HEK293 (cell line): ENCODE results near the gene CAMK2D.
A peak's percentile ranks its signal among the peaks of the same experiment; 100 is the strongest.

ENCODE experiments used
- CTCF ChIA-PET: fragments of 350-600 bp; formaldehyde crosslinking; extraction: SDS; loops from one replicate; lab custom pipeline; 2021; ENCODE audit warnings: antibody characterized with exemption; lab: Yijun Ruan, JAX
- POLR2A ChIA-PET: fragments of 300-600 bp; formaldehyde crosslinking; extraction: SDS; loops from one replicate; lab custom pipeline; 2020; ENCODE audit warnings: antibody characterized with exemption, inconsistent platforms; lab: Yijun Ruan, JAX
- H3K27ac ChIP-seq: fragments of 200-500 bp; sonication (Bioruptor generic); 2 replicates; pipeline ENCODE4 v1.5.1; 2014; ENCODE audit warnings: low read depth, low read length, control low read depth, inconsistent platforms; ENCODE audit errors: extremely low read depth
- H3K36me3 ChIP-seq, 2 experiments: fragments of 200-500 bp in 1 of 2; sonication (Bioruptor generic) in 1 of 2; 1 replicate in 1 of 2; 2 replicates in 1 of 2; pipeline ENCODE4 v1.5.1; 2014 to 2017; ENCODE audit warnings: inconsistent platforms in 2 of 2, low read length in 2 of 2; ENCODE audit not compliant: control insufficient read depth in 2 of 2, insufficient read depth in 1 of 2
- H3K4me1 ChIP-seq: fragments of 200-500 bp; sonication (Bioruptor generic); 2 replicates; pipeline ENCODE4 v1.5.1; 2014; ENCODE audit warnings: mild to moderate bottlenecking, low read length, inconsistent platforms; ENCODE audit not compliant: control insufficient read depth, insufficient read depth
- H3K4me3 ChIP-seq: 2 replicates; pipeline ENCODE4 v1.5.1; 2011; ENCODE audit warnings: low read depth, mild to moderate bottlenecking, control low read depth, low read length, moderate library complexity
- H3K9me3 ChIP-seq: fragments of 200-500 bp; sonication (Bioruptor generic); 2 replicates; pipeline ENCODE4 v1.5.1; 2014; ENCODE audit warnings: low read depth, low read length, inconsistent platforms; ENCODE audit not compliant: control insufficient read depth, insufficient read depth
- AEBP2 ChIP-seq: fragments of 450-650 bp; formaldehyde crosslinking; IDR thresholded peaks from 2 replicates; pipeline ENCODE4 v1.5.1; 2016; ENCODE audit warnings: missing biosample characterization, missing genetic modification characterization, borderline replicate concordance
- BCL11A ChIP-seq: fragments of 450-650 bp; formaldehyde crosslinking; IDR thresholded peaks from 2 replicates; pipeline ENCODE4 v1.5.1; 2016; ENCODE audit warnings: low read depth, missing biosample characterization, missing genetic modification characterization
- KLF8 ChIP-seq: fragments of 450-650 bp; formaldehyde crosslinking; IDR thresholded peaks from 2 replicates; pipeline ENCODE4 v1.5.1; 2016; ENCODE audit warnings: missing biosample characterization, missing genetic modification characterization
- SALL2 ChIP-seq: fragments of 450-650 bp; formaldehyde crosslinking; IDR thresholded peaks from 2 replicates; pipeline ENCODE4 v1.5.0; 2017; ENCODE audit warnings: missing biosample characterization, mild to moderate bottlenecking, missing genetic modification characterization, borderline replicate concordance
- SP2 ChIP-seq: fragments of 450-650 bp; formaldehyde crosslinking; IDR thresholded peaks from 2 replicates; pipeline ENCODE4 v1.5.1; 2016; ENCODE audit warnings: missing biosample characterization, missing genetic modification characterization
- SP7 ChIP-seq: fragments of 450-650 bp; formaldehyde crosslinking; IDR thresholded peaks from 2 replicates; pipeline ENCODE4 v1.5.1; 2016; ENCODE audit warnings: missing biosample characterization, missing genetic modification characterization
- WT1 ChIP-seq: fragments of 450-650 bp; formaldehyde crosslinking; IDR thresholded peaks from 2 replicates; pipeline ENCODE4 v1.5.1; 2016; ENCODE audit warnings: missing biosample characterization, missing genetic modification characterization
- ZBTB48 ChIP-seq: fragments of 450-650 bp; formaldehyde crosslinking; IDR thresholded peaks from 2 replicates; pipeline ENCODE4 v1.5.1; 2016; ENCODE audit warnings: missing biosample characterization, missing genetic modification characterization
- ZNF155 ChIP-seq: fragments of 450-650 bp; formaldehyde crosslinking; IDR thresholded peaks from 2 replicates; pipeline ENCODE4 v1.5.1; 2016; ENCODE audit warnings: missing biosample characterization, missing genetic modification characterization
- ZNF280D ChIP-seq: fragments of 450-650 bp; formaldehyde crosslinking; IDR thresholded peaks from 2 replicates; pipeline ENCODE4 v1.5.1; 2016; ENCODE audit warnings: missing biosample characterization, missing genetic modification characterization
- ZNF366 ChIP-seq: fragments of 450-650 bp; formaldehyde crosslinking; conservative IDR thresholded peaks from 2 replicates; pipeline ENCODE4 v1.5.1; 2016; ENCODE audit warnings: missing biosample characterization, missing genetic modification characterization
- ZNF473 ChIP-seq: fragments of 450-650 bp; formaldehyde crosslinking; IDR thresholded peaks from 2 replicates; pipeline ENCODE4 v1.5.1; 2017; ENCODE audit warnings: missing biosample characterization, missing genetic modification characterization
- ZNF48 ChIP-seq: fragments of 450-650 bp; formaldehyde crosslinking; IDR thresholded peaks from 2 replicates; pipeline ENCODE4 v1.5.1; 2016; ENCODE audit warnings: missing biosample characterization, missing genetic modification characterization
- ZNF513 ChIP-seq: fragments of 450-650 bp; IDR thresholded peaks from 2 replicates; pipeline ENCODE4 v1.5.1; 2018; ENCODE audit warnings: missing biosample characterization, missing genetic modification characterization
- ZNF518A ChIP-seq: fragments of 450-650 bp; formaldehyde crosslinking; conservative IDR thresholded peaks from 2 replicates; pipeline ENCODE4 v1.5.1; 2016; ENCODE audit warnings: low read depth, missing biosample characterization, missing genetic modification characterization
- ZNF530 ChIP-seq: fragments of 450-650 bp; formaldehyde crosslinking; IDR thresholded peaks from 2 replicates; pipeline ENCODE4 v1.5.1; 2016; ENCODE audit warnings: low read depth, missing biosample characterization, missing genetic modification characterization
- ZNF707 ChIP-seq: fragments of 450-650 bp; formaldehyde crosslinking; IDR thresholded peaks from 2 replicates; pipeline ENCODE4 v1.5.1; 2016; ENCODE audit warnings: missing biosample characterization, missing genetic modification characterization
- ZNF843 ChIP-seq: fragments of 450-650 bp; formaldehyde crosslinking; IDR thresholded peaks from 2 replicates; pipeline ENCODE4 v1.5.1; 2016; ENCODE audit warnings: missing biosample characterization, missing genetic modification characterization

Gene CAMK2D

GRCh38 chr4:113435893-113436292 lies 325.6 kb downstream of the CAMK2D start:
- H3K27ac ChIP-seq: no peak overlapping the region
- POLR2A ChIA-PET: no interaction called here

GRCh38 chr4:113434247-113434587 lies 327.3 kb downstream of the CAMK2D start:
- H3K9me3 ChIP-seq: no peaks in the 10 kb centered on the region
- ChIA-PET CTCF (no interaction called here), POLR2A (no interaction called here)
- TF ChIP-seq AEBP2 (no peak), SP2 (tag by site-specific recombination) (no peak), ZNF473 (tag by site-specific recombination) (no peak), ZNF48 (tag by site-specific recombination) (no peak), SALL2 (tag by site-specific recombination) (no peak), ZNF707 (tag by site-specific recombination) (no peak), WT1 (no peak), KLF8 (no peak), ZNF280D (tag by site-specific recombination) (no peak), ZNF843 (tag by site-specific recombination) (no peak), ZNF155 (tag by site-specific recombination) (no peak), ZNF530 (no peak)
- H3K27ac ChIP-seq: no peak overlapping the region
- peaks cover 4% of the 10 kb centered on the region; the same call in 1 of the 2 replicates for H3K4me1 ChIP-seq
- H3K4me3 ChIP-seq: no peak overlapping the region
- H3K36me3 ChIP-seq: no peaks in the 10 kb centered on the region

More at GRCh38 chr4:113435893-113436292, 325.6 kb downstream of the CAMK2D start:
- no peak overlapping the region for H3K4me3 ChIP-seq
- TF ChIP-seq SP7 (peak; percentile 33; the same call in 1 of the 2 replicates), ZNF513 (tag by site-specific recombination) (no peak), BCL11A (tag by site-specific recombination) (no peak), ZNF366 (tag by site-specific recombination) (0 out of 2 replicates have a peak, but pooled peaks have one; percentile 50)
- no peaks in the 10 kb centered on the region for H3K36me3 ChIP-seq
- no peaks in the 10 kb centered on the region for H3K9me3 ChIP-seq
- H3K4me1 ChIP-seq: peaks cover 4% of the 10 kb centered on the region; the same call in 1 of the 2 replicates
- CTCF ChIA-PET: no interaction called here

- POLR2A ChIA-PET: no interaction called here
- CTCF ChIA-PET: no interaction called here
- no peak for TF ChIP-seq ZNF518A (tag by site-specific recombination)
- peak; percentile 26; the same call in 1 of the 2 replicates for TF ChIP-seq ZBTB48 (tag by site-specific recombination)
- H3K27ac ChIP-seq: no peak overlapping the region
- no peak overlapping the region for H3K4me3 ChIP-seq
- H3K36me3 ChIP-seq: no peaks in the 10 kb centered on the region
- no peaks in the 10 kb centered on the region for H3K9me3 ChIP-seq
- H3K4me1 ChIP-seq: peaks cover 4% of the 10 kb centered on the region; the same call in 1 of the 2 replicates
Measured at GRCh38 chr4:113433536-113434246, 327.8 kb downstream of the CAMK2D start.
